Upper lobe of left lung (tissue), 4 donors: Measurements from ENCODE around the gene ADAMTS14.

Experiments
- CTCF ChIP-seq, 6 experiments: fragments of 450-650 bp in 4 of 6; fragments of 200-600 bp in 2 of 6; sonication (generic) in 2 of 6; IDR thresholded peaks; one replicate each; pipeline ENCODE4 v1.5.1; 2016 to 2019; ENCODE audit warnings: antibody characterized with exemption in 6 of 6
- POLR2A ChIP-seq, 4 donors: fragments of 450-650 bp; IDR thresholded peaks; one replicate each; pipeline ENCODE4 v1.5.1; 2016 to 2017; ENCODE audit warnings: antibody characterized with exemption in 4 of 4, mild to moderate bottlenecking in 2 of 4

DNA sequence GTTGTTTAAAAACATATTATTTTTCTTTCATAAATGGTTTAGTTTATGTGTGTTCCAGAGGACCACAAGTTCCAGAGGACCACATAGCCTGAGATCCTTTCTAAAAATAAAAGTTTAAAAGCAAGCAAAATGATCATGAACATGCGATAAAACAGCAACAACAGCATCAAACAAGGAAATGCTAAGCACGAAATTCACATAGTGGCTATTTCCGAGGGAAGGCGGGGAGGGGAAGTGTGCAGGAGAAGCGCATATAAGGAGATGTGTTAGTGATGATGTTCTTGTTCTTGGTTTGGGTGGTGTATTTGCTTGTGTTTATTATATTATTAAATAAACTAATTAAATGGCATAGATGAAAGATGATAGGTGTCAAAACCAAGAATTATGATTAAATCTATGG is 111.7 kb downstream of the ADAMTS14 start:
- TF ChIP-seq POLR2A (IDR thresholded peaks at IDR 0.05) = no peak
- TF ChIP-seq CTCF (IDR thresholded peaks at IDR 0.05) = no peak
